Panc1 (cell line): ENCODE data around the gene FHIT. TPM values are rescaled to one million over a fixed set of nuclear protein-coding genes. Genes with fewer than 3 reads are reported as not detected.

Experiments
- ATAC-seq: fragments of 200-7000 bp; cut with Tn5 transposase; 2 replicates; pipeline ENCODE4 v1.9.1; 2020; ENCODE audit warnings: mild to moderate bottlenecking, moderate library complexity
- BruUV-seq: library from RNA; stranded (reverse); fragments of 400-500 nt; replicated peaks from 2 replicates; lab custom pipeline; 2021; lab: Mats Ljungman, UMichigan
- CTCF ChIA-PET: fragments of 300-600 bp; sonication (Branson Sonifier 250); formaldehyde crosslinking; loops from one replicate; lab custom pipeline; 2022; ENCODE audit warnings: antibody characterized with exemption; lab: Charles Lee
- POLR2A ChIA-PET: fragments of 300-600 bp; sonication (Branson Sonifier 250); formaldehyde crosslinking; loops from one replicate; lab custom pipeline; 2022; ENCODE audit warnings: antibody characterized with exemption; lab: Charles Lee
- DNase-seq: peaks from one replicate; pipeline ENCODE4 v3.0.0-alpha.2; 2010; ENCODE audit warnings: low read depth, low spot score
- H3K27ac ChIP-seq: 2 replicates; pipeline ENCODE4 v1.5.1; 2011; ENCODE audit warnings: mild to moderate bottlenecking, low read length, inconsistent platforms
- H3K27me3 ChIP-seq: fragments of 200-500 bp; sonication (Bioruptor generic); 2 replicates; pipeline ENCODE4 v1.6.0; 2014; ENCODE audit warnings: low read length, inconsistent platforms; ENCODE audit not compliant: control insufficient read depth, insufficient read depth
- H3K36me3 ChIP-seq: fragments of 200-500 bp; sonication (Bioruptor generic); 2 replicates; pipeline ENCODE4 v1.5.1; 2014; ENCODE audit warnings: inconsistent platforms, mild to moderate bottlenecking, low read length, moderate library complexity; ENCODE audit not compliant: control insufficient read depth, insufficient read depth
- H3K4me1 ChIP-seq: 2 replicates; pipeline ENCODE4 v1.5.1; 2011; ENCODE audit warnings: inconsistent platforms, mild to moderate bottlenecking, low read length, moderate library complexity; ENCODE audit not compliant: control insufficient read depth, insufficient read depth
- H3K4me3 ChIP-seq, 2 experiments: 2 replicates each; pipeline ENCODE4 v1.5.1; 2011 to 2012; ENCODE audit warnings: low read depth in 2 of 2, low read length in 2 of 2, mild to moderate bottlenecking in 2 of 2, inconsistent platforms in 1 of 2, moderate library complexity in 1 of 2
- H3K9me3 ChIP-seq: fragments of 200-500 bp; sonication (Bioruptor generic); 2 replicates; pipeline ENCODE4 v1.5.1; 2014; ENCODE audit warnings: low read depth, mild to moderate bottlenecking, inconsistent platforms, low read length, moderate library complexity; ENCODE audit not compliant: control insufficient read depth, insufficient read depth
- CTCF ChIP-seq: fragments of 450-650 bp; IDR thresholded peaks from 2 replicates; pipeline ENCODE4 v1.5.1; 2017; ENCODE audit warnings: mild to moderate bottlenecking
- POLR2AphosphoS5 ChIP-seq: IDR thresholded peaks from 2 replicates; pipeline ENCODE4 v1.6.1; 2012; ENCODE audit warnings: mild to moderate bottlenecking, low read depth, low read length, moderate library complexity
- REST ChIP-seq, 2 experiments: IDR thresholded peaks; 2 replicates each; pipeline ENCODE4 v1.6.1; 2011 to 2012; ENCODE audit warnings: low read depth in 2 of 2, control low read depth in 1 of 2, low read length in 1 of 2, mild to moderate bottlenecking in 1 of 2, moderate library complexity in 1 of 2; ENCODE audit not compliant: insufficient read depth in 1 of 2
- SIN3A ChIP-seq: IDR thresholded peaks from 2 replicates; pipeline ENCODE4 v1.6.1; 2012; ENCODE audit warnings: low read depth, mild to moderate bottlenecking, low read length, moderate library complexity, borderline replicate concordance; ENCODE audit not compliant: insufficient read depth
- TCF7L2 ChIP-seq: IDR thresholded peaks from 2 replicates; pipeline ENCODE4 v1.6.1; 2011; ENCODE audit warnings: mild to moderate bottlenecking, low read depth, low read length, inconsistent platforms
- in situ Hi-C: cut with HindIII; loops from 2 replicates; pipeline ENCODE4 v1.10.0; 2016; ENCODE audit warnings: low sequenced_read_pairs, low pct_unique_long_range_greater_than_20kb
- intact Hi-C: fragments of 100-400 bp; cut with micrococcal nuclease; formaldehyde crosslinking; loops from one replicate; pipeline ENCODE4 v1.10.0; 2022; ENCODE audit not compliant: unreplicated experiment
- total RNA-seq: library from RNA; stranded (reverse); gene quantifications from one replicate; pipeline ENCODE4 v1.2.1, GENCODE V29; 2021; ENCODE audit not compliant: unreplicated experiment

The FHIT gene
- total RNA-seq, 1 experiment from 2014 or later, result 2.2 TPM

- Histone ChIP-seq H3K4me1 (no peaks in the 10 kb centered on the region), H3K36me3 (no peaks in the 10 kb centered on the region), H3K4me3 (no peak overlapping the region), H3K27me3 (no peaks in the 10 kb centered on the region), H3K9me3 (no peaks in the 10 kb centered on the region), H3K27ac (no peak overlapping the region)
- no TSS peak for BruUV-seq
- intact Hi-C loops, result no loop called here
- DNase-seq (no peak), ATAC-seq (no peak)
- in situ Hi-C loops, result no loop called here
- POLR2A ChIA-PET, result no interaction called here
- CTCF ChIA-PET, result no interaction called here
- TF ChIP-seq CTCF (no peak), TCF7L2 (no peak), POLR2AphosphoS5 (no peak), SIN3A (no peak), REST (IDR thresholded peaks at IDR 0.05; ENCODE audit: insufficient read depth in 1 of 2, low read depth in 2 of 2, low read length in 1 of 2) (no peak)
Observed at GRCh38 chr3:60076331-60076730, 1174.9 kb downstream of the FHIT start.

GRCh38 chr3:60073942-60074341 lies 1177.3 kb downstream of the FHIT start:
- in situ Hi-C loops (no loop called here), intact Hi-C loops (no loop called here)
- Histone ChIP-seq H3K4me1 (no peaks in the 10 kb centered on the region), H3K9me3 (no peaks in the 10 kb centered on the region), H3K27me3 (no peaks in the 10 kb centered on the region), H3K4me3 (no peak overlapping the region), H3K36me3 (no peaks in the 10 kb centered on the region), H3K27ac (no peak overlapping the region)
- ChIA-PET POLR2A (no interaction called here), CTCF (no interaction called here)
- ATAC-seq (no peak), DNase-seq (no peak)
- BruUV-seq, result no TSS peak
- TF ChIP-seq CTCF, result no peak
- no peak for TF ChIP-seq TCF7L2
- TF ChIP-seq REST (IDR thresholded peaks at IDR 0.05; ENCODE audit: insufficient read depth in 1 of 2, low read depth in 2 of 2, low read length in 1 of 2), result no peak
- no peak for TF ChIP-seq SIN3A
- no peak for TF ChIP-seq POLR2AphosphoS5
